WERI-Rb-1 (cell line): Measurements from ENCODE around the gene DYNC2H1.
A peak's percentile ranks its signal among the peaks of the same experiment; 100 is the strongest.

Source experiments
- DNase-seq: peaks from one replicate; pipeline ENCODE4 v3.0.0-alpha.2; 2020
- H3K27ac ChIP-seq: fragments of 250-450 bp; sonication (Bioruptor Pico); 2 replicates; pipeline ENCODE4 v1.5.1; 2020; ENCODE audit warnings: mild to moderate bottlenecking, moderate library complexity
- H3K27me3 ChIP-seq: fragments of 250-450 bp; sonication (Bioruptor Pico); 2 replicates; pipeline ENCODE4 v1.5.1; 2021; ENCODE audit warnings: mild to moderate bottlenecking, low read depth, moderate library complexity; ENCODE audit not compliant: insufficient read depth, severe bottlenecking
- H3K36me3 ChIP-seq: fragments of 250-450 bp; sonication (Bioruptor Pico); 2 replicates; pipeline ENCODE4 v1.5.1; 2020; ENCODE audit warnings: mild to moderate bottlenecking, moderate library complexity
- H3K4me3 ChIP-seq: 2 replicates; pipeline ENCODE4 v1.5.1; 2011; ENCODE audit warnings: low read depth, mild to moderate bottlenecking, control low read depth, low read length
- H3K9me3 ChIP-seq: fragments of 250-450 bp; sonication (Bioruptor Pico); 2 replicates; pipeline ENCODE4 v1.5.1; 2021; ENCODE audit warnings: mild to moderate bottlenecking, moderate library complexity; ENCODE audit not compliant: severe bottlenecking
- TF ChIP-seq, protein P1 (sequence below): IDR thresholded peaks from 2 replicates; pipeline ENCODE4 v1.5.1; 2011; ENCODE audit warnings: low read depth, mild to moderate bottlenecking, control low read depth, inconsistent platforms, low read length

Gene DYNC2H1

GRCh38 chr11:103108933-103109817 is at the start of gene DYNC2H1:
Gene DYNC2H1, plus strand, starts transcription at chr11:103109426. Its CDS starts 149 bp downstream, at chr11:103109575.
- DNase-seq = peak; percentile 92
- H3K9me3 ChIP-seq = no peaks in the 10 kb centered on the region
- TF ChIP-seq, protein P1, sequence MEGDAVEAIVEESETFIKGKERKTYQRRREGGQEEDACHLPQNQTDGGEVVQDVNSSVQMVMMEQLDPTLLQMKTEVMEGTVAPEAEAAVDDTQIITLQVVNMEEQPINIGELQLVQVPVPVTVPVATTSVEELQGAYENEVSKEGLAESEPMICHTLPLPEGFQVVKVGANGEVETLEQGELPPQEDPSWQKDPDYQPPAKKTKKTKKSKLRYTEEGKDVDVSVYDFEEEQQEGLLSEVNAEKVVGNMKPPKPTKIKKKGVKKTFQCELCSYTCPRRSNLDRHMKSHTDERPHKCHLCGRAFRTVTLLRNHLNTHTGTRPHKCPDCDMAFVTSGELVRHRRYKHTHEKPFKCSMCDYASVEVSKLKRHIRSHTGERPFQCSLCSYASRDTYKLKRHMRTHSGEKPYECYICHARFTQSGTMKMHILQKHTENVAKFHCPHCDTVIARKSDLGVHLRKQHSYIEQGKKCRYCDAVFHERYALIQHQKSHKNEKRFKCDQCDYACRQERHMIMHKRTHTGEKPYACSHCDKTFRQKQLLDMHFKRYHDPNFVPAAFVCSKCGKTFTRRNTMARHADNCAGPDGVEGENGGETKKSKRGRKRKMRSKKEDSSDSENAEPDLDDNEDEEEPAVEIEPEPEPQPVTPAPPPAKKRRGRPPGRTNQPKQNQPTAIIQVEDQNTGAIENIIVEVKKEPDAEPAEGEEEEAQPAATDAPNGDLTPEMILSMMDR = peak; percentile 66
- peak within 1 kb of the TSS; percentile 58 for H3K27ac ChIP-seq
- H3K27me3 ChIP-seq = no peaks in the 10 kb centered on the region
- no peaks in the 10 kb centered on the region for H3K36me3 ChIP-seq
- H3K4me3 ChIP-seq = peak within 1 kb of the TSS; percentile 76

- no peaks in the 10 kb centered on the region for H3K9me3 ChIP-seq
- peaks cover 31% of the 10 kb centered on the region for H3K36me3 ChIP-seq
- no peak overlapping the region for H3K4me3 ChIP-seq
- DNase-seq = no peak
- H3K27me3 ChIP-seq = no peaks in the 10 kb centered on the region
- TF ChIP-seq, protein P1 = no peak
- no peak overlapping the region for H3K27ac ChIP-seq
Observed at GRCh38 chr11:103061656-103062055, 47.6 kb upstream of the DYNC2H1 start.

DNA sequence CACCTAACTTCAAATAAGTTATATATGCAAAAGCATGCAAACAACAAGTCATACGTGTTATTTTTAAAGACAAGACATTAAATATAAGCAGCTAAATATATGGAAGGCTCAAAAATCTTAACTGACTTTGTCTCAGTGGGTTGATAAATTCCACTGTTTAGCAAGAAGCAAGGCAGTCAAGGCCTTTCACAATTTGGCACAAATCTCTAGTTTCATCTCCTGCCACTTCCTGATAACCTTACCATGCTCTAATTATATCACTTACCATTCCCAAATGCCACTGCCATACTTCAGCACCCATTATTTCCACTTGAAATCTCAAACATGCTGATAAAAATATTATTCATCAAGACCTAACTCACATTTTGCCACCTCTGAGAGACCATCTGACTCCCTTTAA is 42.1 kb upstream of the DYNC2H1 start:
- H3K27ac ChIP-seq = no peak overlapping the region
- H3K27me3 ChIP-seq = no peaks in the 10 kb centered on the region
- no peak overlapping the region for H3K4me3 ChIP-seq
- peaks cover 26% of the 10 kb centered on the region for H3K36me3 ChIP-seq
- TF ChIP-seq, protein P1 = no peak
- no peaks in the 10 kb centered on the region for H3K9me3 ChIP-seq
- no peak for DNase-seq

GRCh38 chr11:103069367-103069766 is 39.9 kb upstream of the DYNC2H1 start:
- Histone ChIP-seq H3K9me3 (no peaks in the 10 kb centered on the region), H3K27me3 (no peaks in the 10 kb centered on the region), H3K36me3 (peaks cover 12% of the 10 kb centered on the region), H3K4me3 (no peak overlapping the region), H3K27ac (no peak overlapping the region)
- TF ChIP-seq, protein P1 = no peak
- no peak for DNase-seq

DNA sequence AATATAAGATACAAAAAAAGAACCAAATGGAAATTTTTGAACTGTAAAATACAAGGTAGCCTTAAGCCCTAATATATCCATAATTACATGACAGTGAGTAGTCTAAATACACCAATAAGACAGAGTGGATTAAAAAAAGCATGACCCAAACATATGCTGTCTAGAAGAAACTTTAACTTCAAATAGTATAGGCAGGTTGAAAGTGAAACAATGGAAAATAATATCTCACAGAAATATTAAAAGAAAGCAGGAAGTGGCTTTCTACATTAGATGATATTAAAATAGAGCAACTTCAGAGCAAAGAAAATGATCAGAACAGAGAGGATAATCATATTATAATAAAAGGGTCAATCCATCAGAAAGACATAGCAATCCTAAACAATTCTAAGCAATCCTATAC is 39.1 kb upstream of the DYNC2H1 start:
- no peak for DNase-seq
- H3K9me3 ChIP-seq = no peaks in the 10 kb centered on the region
- no peak overlapping the region for H3K4me3 ChIP-seq
- TF ChIP-seq, protein P1 = no peak
- H3K36me3 ChIP-seq = peaks cover 13% of the 10 kb centered on the region
- H3K27ac ChIP-seq = no peak overlapping the region
- H3K27me3 ChIP-seq = no peaks in the 10 kb centered on the region
